ENCODE data around the gene RELB.

DNA sequence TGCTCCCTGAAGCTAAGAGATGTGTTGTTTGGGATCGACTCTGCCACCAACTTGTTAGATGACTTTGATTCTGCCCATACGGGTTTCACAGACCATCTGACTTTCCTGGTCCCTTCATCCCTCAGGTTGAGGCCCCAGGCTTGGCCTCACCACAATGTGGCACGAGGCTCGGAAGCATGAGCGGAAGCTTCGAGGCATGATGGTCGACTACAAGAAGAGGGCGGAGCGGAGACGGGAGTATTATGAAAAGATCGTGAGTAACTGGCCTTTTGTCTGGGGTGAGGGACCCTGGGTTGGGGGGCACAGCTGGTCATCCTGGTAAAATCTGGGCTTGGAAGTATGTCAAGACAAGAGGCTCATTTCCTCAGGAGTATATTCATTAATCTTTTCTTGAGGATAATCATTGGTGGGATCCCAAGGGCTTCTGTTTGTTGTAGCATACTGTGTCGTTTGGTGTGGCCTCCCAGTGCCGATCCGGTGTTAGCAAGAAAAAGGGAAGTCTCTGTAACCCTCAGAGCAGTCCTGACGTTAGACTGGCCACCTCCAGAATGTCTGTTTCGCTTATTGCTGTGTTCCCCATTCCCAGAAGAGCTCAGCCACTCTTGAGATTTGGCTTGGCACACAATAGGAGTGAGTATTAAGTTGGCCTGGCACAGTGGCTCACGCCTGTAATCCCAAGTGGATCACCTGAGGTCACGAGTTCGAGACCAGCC, 39.0 kb downstream of the RELB start:
- TF ChIP-seq, protein P1, sequence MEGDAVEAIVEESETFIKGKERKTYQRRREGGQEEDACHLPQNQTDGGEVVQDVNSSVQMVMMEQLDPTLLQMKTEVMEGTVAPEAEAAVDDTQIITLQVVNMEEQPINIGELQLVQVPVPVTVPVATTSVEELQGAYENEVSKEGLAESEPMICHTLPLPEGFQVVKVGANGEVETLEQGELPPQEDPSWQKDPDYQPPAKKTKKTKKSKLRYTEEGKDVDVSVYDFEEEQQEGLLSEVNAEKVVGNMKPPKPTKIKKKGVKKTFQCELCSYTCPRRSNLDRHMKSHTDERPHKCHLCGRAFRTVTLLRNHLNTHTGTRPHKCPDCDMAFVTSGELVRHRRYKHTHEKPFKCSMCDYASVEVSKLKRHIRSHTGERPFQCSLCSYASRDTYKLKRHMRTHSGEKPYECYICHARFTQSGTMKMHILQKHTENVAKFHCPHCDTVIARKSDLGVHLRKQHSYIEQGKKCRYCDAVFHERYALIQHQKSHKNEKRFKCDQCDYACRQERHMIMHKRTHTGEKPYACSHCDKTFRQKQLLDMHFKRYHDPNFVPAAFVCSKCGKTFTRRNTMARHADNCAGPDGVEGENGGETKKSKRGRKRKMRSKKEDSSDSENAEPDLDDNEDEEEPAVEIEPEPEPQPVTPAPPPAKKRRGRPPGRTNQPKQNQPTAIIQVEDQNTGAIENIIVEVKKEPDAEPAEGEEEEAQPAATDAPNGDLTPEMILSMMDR (IDR thresholded peaks at IDR 0.05 in 4 of 5, conservative IDR thresholded peaks at IDR 0.05 in 1 of 5): no peak
- no peak for TF ChIP-seq POLR2A (IDR thresholded peaks at IDR 0.05)

Measured in gastrocnemius medialis (tissue), 4 donors.